Adipocyte (in vitro differentiated cells): ENCODE data around the gene LIPM.

Experiments
- DNase-seq: peaks from one replicate; pipeline ENCODE4 v3.0.0-alpha.2; 2015; ENCODE audit warnings: low read depth
- H3K27me3 ChIP-seq: replicated peaks from 2 replicates; pipeline ENCODE4 v1.7.0; 2013; ENCODE audit warnings: mild to moderate bottlenecking, low read length, moderate library complexity; ENCODE audit not compliant: control insufficient read depth, insufficient read depth
- H3K36me3 ChIP-seq: 2 replicates; pipeline ENCODE4 v1.7.0; 2013; ENCODE audit warnings: low read length, mild to moderate bottlenecking, moderate library complexity; ENCODE audit not compliant: control insufficient read depth, insufficient read depth, severe bottlenecking
- H3K4me1 ChIP-seq: 2 replicates; pipeline ENCODE4 v1.7.0; 2013; ENCODE audit warnings: mild to moderate bottlenecking, low read length, moderate library complexity; ENCODE audit not compliant: control insufficient read depth, insufficient read depth
- H3K4me3 ChIP-seq: 2 replicates; pipeline ENCODE4 v1.7.0; 2013; ENCODE audit warnings: mild to moderate bottlenecking, low read length, moderate library complexity
- H3K9ac ChIP-seq: 2 replicates; pipeline ENCODE4 v1.7.0; 2013; ENCODE audit warnings: mild to moderate bottlenecking, low read length, moderate library complexity
- H3K9me3 ChIP-seq: 2 replicates; pipeline ENCODE4 v1.7.0; 2013; ENCODE audit warnings: mild to moderate bottlenecking, low read length, moderate library complexity; ENCODE audit not compliant: control insufficient read depth

The LIPM gene

GRCh38 chr10:88782222-88782621 is 20.3 kb upstream of the LIPM start:
- Histone ChIP-seq H3K36me3 (no peaks in the 10 kb centered on the region), H3K4me3 (no peak overlapping the region), H3K9me3 (no peaks in the 10 kb centered on the region), H3K27me3 (no peaks in the 10 kb centered on the region), H3K9ac (no peak overlapping the region), H3K4me1 (peaks cover 10% of the 10 kb centered on the region)
- DNase-seq = no peak

GRCh38 chr10:88783724-88784123 is 18.8 kb upstream of the LIPM start:
- no peak for DNase-seq
- no peak overlapping the region for H3K9ac ChIP-seq
- no peaks in the 10 kb centered on the region for H3K27me3 ChIP-seq

GRCh38 chr10:88786032-88786770 is 16.3 kb upstream of the LIPM start:
- Histone ChIP-seq H3K27me3 (no peaks in the 10 kb centered on the region), H3K9me3 (no peaks in the 10 kb centered on the region), H3K4me3 (no peak overlapping the region), H3K36me3 (no peaks in the 10 kb centered on the region), H3K9ac (no peak overlapping the region), H3K4me1 (peaks cover 5% of the 10 kb centered on the region)
- no peak for DNase-seq

More at GRCh38 chr10:88783724-88784123, 18.8 kb upstream of the LIPM start:
- Histone ChIP-seq H3K9me3 (no peaks in the 10 kb centered on the region), H3K4me3 (no peak overlapping the region), H3K4me1 (peaks cover 10% of the 10 kb centered on the region), H3K36me3 (no peaks in the 10 kb centered on the region)

GRCh38 chr10:88787463-88787862 is 15.1 kb upstream of the LIPM start:
- no peak overlapping the region for H3K4me3 ChIP-seq
- H3K4me1 ChIP-seq = peaks cover 4% of the 10 kb centered on the region
- H3K9me3 ChIP-seq = no peaks in the 10 kb centered on the region
- no peaks in the 10 kb centered on the region for H3K36me3 ChIP-seq
- no peak overlapping the region for H3K9ac ChIP-seq
- H3K27me3 ChIP-seq = no peaks in the 10 kb centered on the region
- no peak for DNase-seq

GRCh38 chr10:88788924-88789323 is 13.6 kb upstream of the LIPM start:
- Histone ChIP-seq H3K4me3 (no peak overlapping the region), H3K9me3 (no peaks in the 10 kb centered on the region), H3K9ac (no peak overlapping the region), H3K4me1 (peaks cover 18% of the 10 kb centered on the region), H3K36me3 (no peaks in the 10 kb centered on the region), H3K27me3 (no peaks in the 10 kb centered on the region)
- no peak for DNase-seq

GRCh38 chr10:88791924-88792323 is 10.6 kb upstream of the LIPM start:
- Histone ChIP-seq H3K4me3 (no peak overlapping the region), H3K4me1 (peaks cover 28% of the 10 kb centered on the region), H3K9ac (no peak overlapping the region), H3K27me3 (no peaks in the 10 kb centered on the region), H3K9me3 (no peaks in the 10 kb centered on the region), H3K36me3 (no peaks in the 10 kb centered on the region)
- peak; percentile 29 for DNase-seq

GRCh38 chr10:88792661-88793060 is 9.9 kb upstream of the LIPM start:
- no peak overlapping the region for H3K4me3 ChIP-seq
- no peaks in the 10 kb centered on the region for H3K36me3 ChIP-seq
- H3K9ac ChIP-seq = no peak overlapping the region
- H3K4me1 ChIP-seq = peaks cover 28% of the 10 kb centered on the region
- peak; percentile 68 for DNase-seq
- no peaks in the 10 kb centered on the region for H3K27me3 ChIP-seq
- no peaks in the 10 kb centered on the region for H3K9me3 ChIP-seq

GRCh38 chr10:88793712-88794299 is 8.7 kb upstream of the LIPM start:
- no peaks in the 10 kb centered on the region for H3K9me3 ChIP-seq
- no peak overlapping the region for H3K9ac ChIP-seq
- peaks cover 28% of the 10 kb centered on the region for H3K4me1 ChIP-seq
- H3K27me3 ChIP-seq = no peaks in the 10 kb centered on the region
- DNase-seq = peak; percentile 60
- H3K36me3 ChIP-seq = no peaks in the 10 kb centered on the region
- H3K4me3 ChIP-seq = no peak overlapping the region

GRCh38 chr10:88794731-88795130 is 7.8 kb upstream of the LIPM start:
- Histone ChIP-seq H3K9ac (no peak overlapping the region), H3K27me3 (no peaks in the 10 kb centered on the region), H3K4me3 (no peak overlapping the region), H3K4me1 (peaks cover 28% of the 10 kb centered on the region), H3K9me3 (no peaks in the 10 kb centered on the region), H3K36me3 (no peaks in the 10 kb centered on the region)
- peak; percentile 83 for DNase-seq

GRCh38 chr10:88800152-88801125 is 2.1 kb upstream of the LIPM start:
- no peaks in the 10 kb centered on the region for H3K4me1 ChIP-seq
- no peak overlapping the region for H3K4me3 ChIP-seq
- no peaks in the 10 kb centered on the region for H3K27me3 ChIP-seq
- H3K9ac ChIP-seq = no peak overlapping the region
- no peaks in the 10 kb centered on the region for H3K9me3 ChIP-seq
- DNase-seq = peak; percentile 67
- no peaks in the 10 kb centered on the region for H3K36me3 ChIP-seq

GRCh38 chr10:88803641-88804040 is 1.1 kb downstream of the LIPM start:
- H3K27me3 ChIP-seq = no peaks in the 10 kb centered on the region
- H3K9ac ChIP-seq = no peak overlapping the region
- no peak overlapping the region for H3K4me3 ChIP-seq
- H3K4me1 ChIP-seq = no peaks in the 10 kb centered on the region
- H3K36me3 ChIP-seq = no peaks in the 10 kb centered on the region
- no peak for DNase-seq
- no peaks in the 10 kb centered on the region for H3K9me3 ChIP-seq
